Measurements from ENCODE around the gene ENG. TPM values are rescaled to one million over a fixed set of nuclear protein-coding genes. Genes with fewer than 3 reads are reported as not detected.
A peak's percentile ranks its signal among the peaks of the same experiment; 100 is the strongest.

ENG gene
- total RNA-seq, 1 donor from 2014 or later: 5.1 TPM

DNA sequence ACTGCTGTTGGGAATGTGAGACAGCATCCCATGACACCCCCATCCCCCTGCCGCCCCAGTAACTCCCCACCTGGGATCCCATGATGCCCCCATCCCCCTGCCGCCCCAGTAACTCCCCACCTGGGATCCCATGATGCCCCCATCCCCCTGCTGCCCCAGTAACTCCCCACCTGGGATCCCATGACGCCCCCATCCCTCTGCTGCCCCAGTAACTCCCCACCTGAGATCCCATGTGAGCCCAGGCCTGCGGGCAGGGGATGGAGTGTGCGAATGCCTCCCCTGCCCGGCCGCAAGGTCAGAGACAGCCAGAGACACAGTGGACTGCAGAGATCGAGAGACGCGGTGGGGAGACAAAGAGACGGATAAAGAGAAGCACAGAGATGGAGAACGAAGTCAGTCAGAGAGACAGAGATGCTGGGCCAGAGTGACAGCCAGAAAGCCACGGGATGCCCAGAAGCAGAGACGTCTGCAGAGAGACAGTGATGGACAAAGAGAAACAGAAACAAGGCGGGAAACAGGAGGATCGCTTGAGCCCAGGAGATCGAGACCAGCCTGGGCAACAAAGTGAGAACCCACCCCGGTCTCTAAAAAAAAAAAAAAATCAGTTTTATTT, 77.0 kb downstream of the ENG start:
- DNase-seq (ENCODE audit: low spot score): no peak

DNA sequence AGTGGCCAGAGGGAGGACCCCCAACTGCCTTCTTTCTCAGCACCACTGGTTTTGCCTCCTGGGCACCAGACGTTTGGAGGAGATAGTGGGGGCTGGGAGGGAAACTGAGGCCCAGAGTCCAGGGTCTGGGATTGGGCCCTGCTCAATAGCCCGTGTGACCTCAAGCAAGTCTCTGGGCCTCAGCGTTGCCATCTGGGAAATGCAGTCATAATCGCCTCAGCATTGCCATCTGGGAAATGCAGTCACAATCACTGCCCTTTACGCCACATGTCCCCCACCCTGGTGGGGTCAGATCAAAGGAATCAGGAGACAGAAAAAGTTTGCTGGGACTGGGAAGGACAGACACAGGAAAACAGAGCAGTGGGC, 77.6 kb downstream of the ENG start:
- DNase-seq (ENCODE audit: low spot score): no peak

DNA sequence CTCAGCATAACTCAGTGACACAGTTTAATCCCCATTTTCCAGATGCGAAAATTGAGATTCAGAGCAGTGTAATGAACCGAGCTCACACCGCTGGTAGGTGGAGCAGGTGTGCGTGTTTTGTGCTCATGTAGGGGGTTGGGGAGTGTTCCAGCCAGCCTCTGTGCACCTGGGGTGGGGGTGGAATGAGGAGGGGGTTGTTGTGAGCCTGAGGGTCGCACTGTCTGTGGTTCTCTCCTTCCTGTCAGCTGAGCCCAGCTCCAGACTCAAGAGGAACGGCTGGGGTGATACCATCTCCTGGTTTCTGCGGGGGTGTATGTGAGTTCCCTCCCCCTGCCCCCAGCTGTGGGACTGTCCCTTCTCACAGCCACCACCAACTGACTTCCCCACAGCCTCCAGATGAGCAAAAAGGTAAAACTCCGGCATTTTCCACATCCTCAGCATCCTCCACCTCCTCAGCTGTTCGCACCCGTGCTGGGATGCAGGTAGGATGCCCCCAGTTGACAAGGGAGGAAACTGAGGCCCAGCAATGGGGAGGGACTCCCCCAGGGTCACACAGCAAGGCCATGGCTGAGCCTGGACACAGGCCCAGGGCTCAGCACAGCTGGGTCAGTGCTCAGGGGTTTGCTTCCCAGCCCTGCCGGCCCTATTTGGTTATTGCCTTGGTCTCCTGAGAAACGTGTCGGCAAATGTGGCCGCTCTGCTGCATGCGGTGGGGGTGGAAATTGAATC, 78.1 kb downstream of the ENG start:
- no peak for DNase-seq (ENCODE audit: low spot score)

DNA sequence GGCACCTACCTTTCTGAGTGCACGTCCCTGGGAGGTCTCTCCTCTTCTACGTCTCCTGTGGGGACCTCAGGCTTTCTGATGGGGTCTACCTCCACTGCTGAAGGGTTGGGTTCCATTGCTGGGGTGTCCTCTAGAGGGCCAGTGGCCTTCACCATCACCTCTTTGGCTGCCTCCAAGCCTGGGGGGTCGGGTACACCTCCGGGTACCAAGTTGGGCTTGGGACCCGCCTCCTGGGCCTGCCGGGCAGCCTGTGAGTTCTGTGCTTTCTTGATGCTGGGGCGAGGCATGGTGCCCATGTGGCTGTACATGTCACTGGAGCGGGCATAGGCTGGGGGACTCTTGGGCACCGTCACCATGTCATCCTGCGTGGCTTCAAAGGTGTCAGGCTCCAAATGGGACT, 80.5 kb downstream of the ENG start:
- no peak for DNase-seq (ENCODE audit: low spot score)

DNA sequence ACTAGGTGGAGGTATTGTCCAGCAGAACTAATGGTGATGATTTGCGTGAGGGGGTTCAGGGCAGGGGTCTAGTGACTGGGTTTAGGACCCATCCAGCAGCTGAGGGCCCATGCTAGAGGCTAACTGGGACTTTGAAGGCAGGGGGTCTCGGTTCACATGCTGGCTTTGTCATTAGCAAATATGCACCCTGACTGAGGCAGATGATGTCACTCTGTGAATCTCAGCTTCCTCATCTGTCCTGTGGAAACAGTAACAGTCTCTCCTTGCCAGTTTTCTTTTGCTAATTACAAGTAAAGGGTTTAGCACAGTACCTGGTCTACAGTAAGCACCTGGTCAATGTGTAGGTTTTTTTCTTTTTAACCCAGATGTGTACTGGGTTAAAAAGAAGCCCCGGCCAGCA, 81.2 kb downstream of the ENG start:
- DNase-seq (ENCODE audit: low spot score): no peak

DNA sequence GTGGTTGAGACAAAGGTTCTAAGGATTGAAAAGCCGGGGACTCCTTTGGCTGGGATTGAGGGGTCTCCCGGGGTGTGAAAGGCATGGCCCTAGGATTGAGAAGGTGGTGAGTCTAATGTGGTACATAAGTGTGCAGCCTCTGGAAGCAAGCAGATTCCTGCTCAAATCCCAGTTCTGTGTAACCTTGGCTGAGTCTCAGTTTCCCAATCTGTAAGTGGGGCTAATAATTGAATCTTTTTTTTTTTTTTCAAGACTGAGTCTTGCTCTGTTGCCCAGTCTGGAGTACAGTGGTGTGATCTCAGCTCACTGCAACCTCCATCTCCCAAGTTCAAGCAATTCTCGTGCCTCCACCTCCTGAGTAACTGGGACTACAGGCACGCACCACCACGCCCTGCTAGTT, 81.9 kb downstream of the ENG start:
- DNase-seq (ENCODE audit: low spot score): no peak

DNA sequence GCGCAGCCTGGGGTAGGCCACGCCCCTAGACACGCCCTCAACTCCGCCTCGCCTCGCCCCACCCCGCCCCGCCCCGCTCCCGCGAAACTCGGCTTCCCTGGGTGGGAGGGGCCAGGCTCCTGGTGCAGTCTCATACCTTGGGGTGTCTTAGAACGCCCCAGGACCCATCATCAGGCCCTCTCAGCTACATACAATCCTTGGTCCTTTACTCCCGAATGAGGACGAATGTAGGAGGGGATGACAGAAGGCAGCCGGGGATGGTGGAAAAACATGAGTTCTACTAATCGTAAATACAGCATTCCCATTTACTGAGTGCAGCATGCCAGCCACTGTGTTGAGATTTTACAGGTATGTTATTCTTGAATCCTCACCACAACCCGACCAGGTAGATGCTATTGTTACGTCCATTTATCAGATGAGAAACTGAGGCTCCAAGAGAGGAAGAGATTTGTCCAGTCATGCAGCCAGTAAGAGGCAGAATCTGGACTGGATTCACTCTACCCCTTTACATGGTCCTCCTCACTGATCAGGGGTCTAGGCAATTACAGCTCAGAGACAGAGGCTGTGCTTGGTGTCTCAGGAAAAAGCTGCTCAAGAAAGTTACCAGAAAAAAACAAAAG, 82.8 kb downstream of the ENG start:
- no peak for DNase-seq (ENCODE audit: low spot score)

DNA sequence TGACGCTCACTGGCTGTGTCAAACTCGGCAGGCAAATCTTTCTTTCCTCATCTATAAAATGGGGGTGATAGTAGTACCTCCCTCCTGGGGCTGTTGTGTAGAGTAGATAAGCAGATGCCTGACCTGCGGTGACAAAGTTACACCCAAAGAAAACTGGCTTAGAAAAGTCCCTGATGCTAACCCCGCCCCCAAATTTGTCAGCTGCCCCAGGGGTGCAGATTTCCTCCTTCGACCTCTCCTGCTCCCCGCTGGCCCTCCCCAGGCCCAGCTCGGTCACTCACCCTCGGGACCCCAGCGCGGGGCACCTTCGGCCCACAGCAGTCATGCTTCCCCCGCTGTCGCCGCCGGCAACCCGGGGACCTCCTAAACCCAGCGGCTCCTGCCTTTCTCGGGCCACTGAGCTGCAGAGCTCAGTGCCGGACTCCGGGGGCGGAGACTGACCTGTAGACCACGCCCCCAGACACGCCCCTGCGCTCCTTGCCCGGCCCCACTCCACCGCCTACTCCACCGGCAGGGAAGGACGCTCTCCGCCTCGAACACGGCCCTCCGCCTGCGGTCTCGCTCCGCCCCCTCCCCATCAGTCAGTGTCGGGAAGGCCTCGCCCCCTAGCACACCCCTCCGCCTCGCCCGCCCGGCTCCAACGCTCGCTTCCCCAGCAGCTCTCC, 83.4 kb downstream of the ENG start:
- peak; percentile 98 for DNase-seq (ENCODE audit: low spot score)

DNA sequence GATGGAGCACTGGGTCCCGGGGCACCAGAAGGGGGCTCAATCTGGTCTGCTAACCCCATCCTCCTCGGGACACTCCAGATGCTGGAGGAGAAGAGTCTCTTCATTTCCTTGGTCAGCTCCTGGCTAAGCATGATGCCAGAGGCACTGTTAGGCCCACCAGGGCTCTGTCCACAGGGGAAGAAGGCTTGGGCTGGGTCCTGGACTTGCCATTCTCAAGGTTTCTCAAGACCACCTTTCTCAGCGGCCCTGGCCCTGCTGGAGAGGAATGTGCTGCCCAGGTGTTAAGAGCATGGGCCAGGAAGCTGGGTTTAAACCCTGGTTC, 83.9 kb downstream of the ENG start:
- no peak for DNase-seq (ENCODE audit: low spot score)

DNA sequence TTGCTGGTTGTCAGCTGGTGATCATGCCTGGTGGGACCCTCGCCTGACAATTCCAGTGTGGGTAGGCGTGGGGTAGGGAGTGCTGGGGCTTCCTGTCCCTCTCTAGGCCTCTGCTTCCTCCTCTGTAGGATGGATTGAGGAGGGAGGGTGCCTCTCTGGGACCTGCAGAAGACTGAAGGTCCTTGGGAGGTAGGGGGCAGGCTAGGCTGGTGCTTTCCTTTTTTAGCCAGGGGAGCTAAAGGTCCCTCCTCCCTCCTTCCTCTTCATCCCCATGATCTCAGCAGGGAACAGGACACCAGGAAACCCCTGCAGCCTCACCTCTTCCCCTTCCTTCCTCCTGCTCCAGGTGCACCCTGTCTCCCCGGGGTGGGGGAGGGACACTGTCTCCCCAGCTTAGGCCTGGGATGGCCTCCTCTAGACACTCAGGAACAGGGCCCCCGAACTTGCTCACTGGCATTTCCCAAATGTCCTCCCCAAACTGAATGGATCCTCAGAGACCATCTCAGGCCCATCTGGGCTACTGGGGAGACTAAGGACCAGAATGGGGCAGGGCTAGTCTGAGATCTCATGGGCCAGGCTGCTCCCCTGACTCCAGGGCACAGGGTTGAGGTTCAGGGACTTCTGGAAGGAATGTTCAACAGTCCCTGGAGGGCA, 84.4 kb downstream of the ENG start:
- no peak for DNase-seq (ENCODE audit: low spot score)

DNA sequence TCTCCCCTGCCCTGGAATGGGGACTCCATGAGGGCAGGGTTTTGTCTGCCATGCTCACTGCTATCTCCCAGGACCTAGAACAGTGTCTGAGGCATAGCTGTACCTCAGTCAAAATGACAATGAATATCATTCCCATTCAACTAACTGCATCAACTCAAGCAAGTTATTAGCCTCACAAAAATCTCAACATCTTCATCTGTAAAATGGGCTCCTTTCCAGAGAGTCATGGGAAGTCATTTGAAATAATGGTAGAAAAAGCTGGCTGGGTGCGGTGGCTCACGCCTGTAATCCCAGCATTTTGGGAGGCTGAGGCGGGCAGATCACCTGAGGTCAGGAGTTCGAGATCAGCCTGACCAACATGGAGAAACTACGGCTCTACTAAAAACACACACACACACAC, 85.4 kb downstream of the ENG start:
- no peak for DNase-seq (ENCODE audit: low spot score)

DNA sequence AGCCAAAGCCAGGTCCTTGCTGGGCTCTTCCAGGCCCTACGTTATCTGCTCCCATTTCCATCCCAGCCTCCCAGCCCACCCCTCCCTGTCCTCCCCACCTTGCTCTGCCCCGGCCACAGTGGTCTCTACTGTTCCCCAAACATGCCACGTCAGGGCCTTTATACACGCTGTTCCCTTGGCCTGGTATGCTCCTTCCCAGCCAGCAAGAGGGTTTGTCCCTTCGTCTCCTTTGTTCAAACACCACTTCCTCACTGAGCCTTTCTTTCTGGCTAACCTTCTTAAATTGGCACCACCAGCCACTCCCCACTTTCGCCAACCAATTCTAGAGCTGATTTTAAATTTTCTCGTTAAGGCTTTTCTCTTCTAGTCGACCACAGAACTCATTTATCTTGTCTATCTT, 85.8 kb downstream of the ENG start:
- no peak for DNase-seq (ENCODE audit: low spot score)

DNA sequence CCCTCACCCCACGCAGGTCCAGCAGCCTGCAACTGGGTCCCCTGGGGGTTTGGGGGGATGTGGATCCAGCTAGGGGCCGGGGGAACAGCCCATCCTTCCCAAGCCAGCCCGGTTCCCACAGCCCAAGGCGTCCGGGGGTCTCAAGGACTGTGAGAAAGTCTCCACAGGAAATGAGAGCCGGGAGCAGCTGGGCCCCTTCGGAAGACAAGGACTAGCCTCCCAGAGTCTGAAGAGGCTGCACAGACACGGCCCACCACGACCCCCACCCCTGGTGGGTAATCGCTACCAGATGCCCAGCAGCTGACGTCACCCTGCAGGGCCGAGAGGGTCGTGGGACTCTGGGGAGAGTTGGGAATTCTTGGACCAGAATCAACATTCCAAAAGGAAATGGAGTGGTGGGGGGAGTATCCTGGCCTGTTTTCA, 86.5 kb downstream of the ENG start:
- DNase-seq (ENCODE audit: low spot score): peak; percentile 59

DNA sequence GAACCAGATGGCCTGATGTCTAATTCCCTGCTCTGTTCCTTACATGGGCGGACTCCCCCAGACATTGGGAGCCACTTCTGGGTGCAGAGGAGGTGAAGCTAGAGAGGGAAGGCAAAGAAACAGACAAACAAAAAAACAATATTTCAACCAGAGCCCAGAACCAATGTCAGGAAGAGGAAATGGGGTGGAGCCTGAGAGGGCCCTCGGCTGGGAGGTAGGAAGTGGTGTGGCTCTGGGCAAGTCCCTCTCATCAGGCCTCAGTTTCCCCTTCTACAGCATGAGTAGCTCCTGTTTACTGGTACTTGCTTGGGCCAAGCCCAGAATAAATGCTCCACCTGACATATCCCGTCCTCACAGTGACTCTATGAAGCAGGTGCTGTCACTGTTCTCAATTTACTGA, 87.0 kb downstream of the ENG start:
- no peak for DNase-seq (ENCODE audit: low spot score)

DNA sequence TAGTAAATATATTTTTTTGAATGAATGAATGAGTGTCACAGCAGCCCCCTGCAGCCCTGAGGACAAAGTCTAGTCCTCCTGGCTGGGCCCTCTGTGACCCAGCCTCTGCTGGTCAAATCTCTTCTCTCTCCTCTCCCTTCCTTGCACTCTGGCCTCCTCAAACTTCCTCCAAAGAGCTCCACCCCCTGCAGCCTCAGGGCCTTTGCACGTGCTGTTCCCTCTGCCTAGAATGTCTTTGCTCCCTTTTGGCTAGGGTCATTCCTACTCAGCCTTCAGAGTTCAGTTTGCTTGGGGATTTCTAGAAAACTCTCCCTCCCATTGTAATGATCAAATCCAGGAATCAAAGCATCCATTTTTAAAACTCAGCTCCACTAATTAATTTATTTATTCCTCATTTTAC, 89.0 kb downstream of the ENG start:
- DNase-seq (ENCODE audit: low spot score): no peak

Other genes starting within 250 kb of the ENG start
- gene STXBP1, start 242.4 kb downstream of the ENG start, total RNA-seq (ENCODE audit: insufficient read depth, low replicate concordance): 14.4 TPM
- gene CFAP157, start 147.7 kb downstream of the ENG start, total RNA-seq (ENCODE audit: insufficient read depth, low replicate concordance): 2.9 TPM
- 8.4 TPM for gene PTRH1, start 139.0 kb downstream of the ENG start, total RNA-seq (ENCODE audit: insufficient read depth, low replicate concordance)
- gene TTC16, start 138.6 kb downstream of the ENG start, total RNA-seq (ENCODE audit: insufficient read depth, low replicate concordance): 0.24 TPM
- gene TOR2A, start 119.4 kb downstream of the ENG start, total RNA-seq (ENCODE audit: insufficient read depth, low replicate concordance): 4.6 TPM
- 4.6 TPM for gene SH2D3C, start 76.0 kb downstream of the ENG start, total RNA-seq (ENCODE audit: insufficient read depth, low replicate concordance)
- gene CDK9, start 68.6 kb downstream of the ENG start, total RNA-seq (ENCODE audit: insufficient read depth, low replicate concordance): 22.4 TPM
- 52.2 TPM for gene FPGS, start 51.8 kb downstream of the ENG start, total RNA-seq (ENCODE audit: insufficient read depth, low replicate concordance)
- gene AK1, start 23.0 kb upstream of the ENG start, total RNA-seq (ENCODE audit: insufficient read depth, low replicate concordance): 18.3 TPM
- 30.8 TPM for gene ST6GALNAC6, start 44.9 kb upstream of the ENG start, total RNA-seq (ENCODE audit: insufficient read depth, low replicate concordance)
- 16.9 TPM for gene ST6GALNAC4, start 62.4 kb upstream of the ENG start, total RNA-seq (ENCODE audit: insufficient read depth, low replicate concordance)
- 1.4 TPM for gene PIP5KL1, start 76.1 kb upstream of the ENG start, total RNA-seq (ENCODE audit: insufficient read depth, low replicate concordance)
- 1.4 TPM for gene DPM2, start 83.2 kb upstream of the ENG start, total RNA-seq (ENCODE audit: insufficient read depth, low replicate concordance)
- gene EEIG1, start 126.3 kb upstream of the ENG start, total RNA-seq (ENCODE audit: insufficient read depth, low replicate concordance): 15.2 TPM
- gene NAIF1, start 212.7 kb upstream of the ENG start, total RNA-seq (ENCODE audit: insufficient read depth, low replicate concordance): 7.5 TPM
- 33.5 TPM for gene SLC25A25, start 213.6 kb upstream of the ENG start, total RNA-seq (ENCODE audit: insufficient read depth, low replicate concordance)

All from umbilical cord (tissue), 2 donors.